Kidney epithelial cell (primary cell): Measurements from ENCODE around the gene APBB2. TPM values are rescaled to one million over a fixed set of nuclear protein-coding genes. Genes with fewer than 3 reads are reported as not detected.

ENCODE experiments used
- DNase-seq: peaks from one replicate; pipeline ENCODE4 v3.0.0-alpha.2; 2010; ENCODE audit warnings: low read depth
- H3K27me3 ChIP-seq: 2 replicates; pipeline ENCODE4 v1.6.0; 2011; ENCODE audit warnings: low read length; ENCODE audit not compliant: control insufficient read depth, insufficient read depth
- H3K36me3 ChIP-seq: 2 replicates; pipeline ENCODE4 v1.5.1; 2011; ENCODE audit warnings: low read length; ENCODE audit not compliant: control insufficient read depth, insufficient read depth
- H3K4me3 ChIP-seq: 2 replicates; pipeline ENCODE4 v1.5.1; 2011; ENCODE audit warnings: low read depth, mild to moderate bottlenecking, control low read depth, low read length
- total RNA-seq: library from RNA; depleted of rRNA; stranded (reverse); fragments of >200 nt; gene quantifications from 2 replicates; pipeline ENCODE4 v1.2.3, GENCODE V29; 2015
- TF ChIP-seq, protein P1 (sequence below): IDR thresholded peaks from 2 replicates; pipeline ENCODE4 v1.5.1; 2011; ENCODE audit warnings: mild to moderate bottlenecking, moderate library complexity, low read length, control low read depth, inconsistent platforms; ENCODE audit not compliant: insufficient read depth, poor library complexity, severe bottlenecking

The APBB2 gene
- total RNA-seq, 1 donor from 2014 or later = 52.0 TPM

DNA sequence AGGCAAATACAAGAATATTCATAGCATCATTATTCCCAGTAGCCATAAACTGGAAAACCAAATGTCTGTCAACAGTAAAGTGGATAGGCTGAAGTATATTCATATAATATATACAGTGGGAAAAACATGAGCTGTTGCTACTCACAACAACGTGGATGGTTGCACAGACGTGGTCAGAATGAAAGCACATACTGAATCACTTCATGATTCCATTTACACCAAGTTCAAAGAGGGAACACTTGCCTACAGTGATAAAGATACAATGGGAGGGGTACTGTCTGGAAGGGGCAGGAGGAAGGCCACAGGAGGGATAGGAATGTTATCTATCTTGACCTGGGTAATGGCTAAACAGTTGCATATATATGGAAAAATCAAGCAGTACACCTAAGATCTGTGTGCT, 25.3 kb downstream of the APBB2 start:
- Histone ChIP-seq H3K27me3 (no peaks in the 10 kb centered on the region), H3K4me3 (no peak overlapping the region), H3K36me3 (no peaks in the 10 kb centered on the region)
- TF ChIP-seq, protein P1, sequence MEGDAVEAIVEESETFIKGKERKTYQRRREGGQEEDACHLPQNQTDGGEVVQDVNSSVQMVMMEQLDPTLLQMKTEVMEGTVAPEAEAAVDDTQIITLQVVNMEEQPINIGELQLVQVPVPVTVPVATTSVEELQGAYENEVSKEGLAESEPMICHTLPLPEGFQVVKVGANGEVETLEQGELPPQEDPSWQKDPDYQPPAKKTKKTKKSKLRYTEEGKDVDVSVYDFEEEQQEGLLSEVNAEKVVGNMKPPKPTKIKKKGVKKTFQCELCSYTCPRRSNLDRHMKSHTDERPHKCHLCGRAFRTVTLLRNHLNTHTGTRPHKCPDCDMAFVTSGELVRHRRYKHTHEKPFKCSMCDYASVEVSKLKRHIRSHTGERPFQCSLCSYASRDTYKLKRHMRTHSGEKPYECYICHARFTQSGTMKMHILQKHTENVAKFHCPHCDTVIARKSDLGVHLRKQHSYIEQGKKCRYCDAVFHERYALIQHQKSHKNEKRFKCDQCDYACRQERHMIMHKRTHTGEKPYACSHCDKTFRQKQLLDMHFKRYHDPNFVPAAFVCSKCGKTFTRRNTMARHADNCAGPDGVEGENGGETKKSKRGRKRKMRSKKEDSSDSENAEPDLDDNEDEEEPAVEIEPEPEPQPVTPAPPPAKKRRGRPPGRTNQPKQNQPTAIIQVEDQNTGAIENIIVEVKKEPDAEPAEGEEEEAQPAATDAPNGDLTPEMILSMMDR = no peak
- no peak for DNase-seq

DNA sequence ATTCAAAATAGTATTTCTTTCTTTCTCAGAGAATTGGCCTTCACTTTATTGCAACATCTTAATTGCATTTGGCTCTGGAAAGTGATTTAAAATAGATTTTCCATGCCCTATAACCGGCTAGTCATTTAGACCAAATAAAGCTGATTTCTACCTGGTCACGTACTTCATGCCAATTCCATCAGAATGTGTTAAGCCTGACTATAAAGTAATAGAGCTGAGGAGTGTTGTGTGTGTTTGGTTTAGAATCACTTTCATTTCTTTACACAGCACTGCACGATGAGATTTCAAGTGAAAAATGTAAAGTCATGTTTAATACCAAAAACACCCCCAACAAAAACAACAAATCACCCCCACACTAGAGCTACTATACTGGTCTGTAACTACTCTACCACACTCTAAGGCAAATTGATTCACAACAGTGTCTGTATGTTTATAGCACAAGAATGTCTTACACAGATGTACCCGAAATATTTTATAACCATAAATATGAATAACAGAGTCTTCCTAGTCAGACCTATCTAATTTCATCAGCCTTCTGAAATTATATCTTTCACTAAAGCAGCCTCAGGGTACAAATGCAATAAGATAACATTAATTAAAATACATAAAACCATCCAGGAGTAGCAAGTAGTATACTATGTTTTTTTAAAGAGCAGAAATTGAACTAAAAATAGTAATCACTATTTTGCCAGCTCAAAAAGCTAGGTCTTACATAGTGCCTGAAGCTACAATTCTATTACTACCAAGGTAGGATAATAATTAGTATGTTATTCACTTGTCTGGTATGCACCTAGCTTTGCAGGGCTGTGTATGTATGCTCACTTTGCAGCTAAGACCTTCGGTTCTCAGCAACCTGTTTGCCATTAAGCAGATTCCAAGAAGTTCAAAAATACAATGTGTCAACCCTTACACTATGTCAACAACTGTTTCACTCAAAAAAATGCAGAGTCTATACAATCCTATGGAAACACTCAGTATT, 28.4 kb downstream of the APBB2 start:
- DNase-seq = peak; percentile 77

DNA sequence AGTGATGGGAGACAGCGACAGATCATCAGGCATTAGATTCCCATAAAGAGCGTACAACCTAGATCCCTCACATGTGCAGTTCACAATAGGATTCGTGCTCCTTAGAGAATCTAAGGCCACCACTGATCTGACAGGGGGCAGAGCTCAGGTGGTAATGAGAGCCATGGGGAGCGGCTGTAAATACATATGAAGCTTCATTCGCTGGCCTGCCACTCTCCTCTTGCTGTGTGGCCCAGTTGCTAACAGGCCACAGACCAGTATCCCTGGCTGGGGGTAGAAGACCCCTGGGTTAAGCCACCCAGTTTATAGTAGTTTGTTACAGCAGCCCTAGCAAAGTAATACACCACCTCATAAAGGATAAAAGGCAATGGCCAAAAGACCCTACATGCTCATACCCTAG, 30.3 kb downstream of the APBB2 start:
- no peak overlapping the region for H3K4me3 ChIP-seq
- DNase-seq = no peak
- TF ChIP-seq, protein P1 = no peak
- H3K36me3 ChIP-seq = no peaks in the 10 kb centered on the region
- H3K27me3 ChIP-seq = no peaks in the 10 kb centered on the region

More for the DNA sequence above, 28.4 kb downstream of the APBB2 start:
- TF ChIP-seq, protein P1 = no peak
- H3K4me3 ChIP-seq = no peak overlapping the region
- no peaks in the 10 kb centered on the region for H3K27me3 ChIP-seq
- no peaks in the 10 kb centered on the region for H3K36me3 ChIP-seq

DNA sequence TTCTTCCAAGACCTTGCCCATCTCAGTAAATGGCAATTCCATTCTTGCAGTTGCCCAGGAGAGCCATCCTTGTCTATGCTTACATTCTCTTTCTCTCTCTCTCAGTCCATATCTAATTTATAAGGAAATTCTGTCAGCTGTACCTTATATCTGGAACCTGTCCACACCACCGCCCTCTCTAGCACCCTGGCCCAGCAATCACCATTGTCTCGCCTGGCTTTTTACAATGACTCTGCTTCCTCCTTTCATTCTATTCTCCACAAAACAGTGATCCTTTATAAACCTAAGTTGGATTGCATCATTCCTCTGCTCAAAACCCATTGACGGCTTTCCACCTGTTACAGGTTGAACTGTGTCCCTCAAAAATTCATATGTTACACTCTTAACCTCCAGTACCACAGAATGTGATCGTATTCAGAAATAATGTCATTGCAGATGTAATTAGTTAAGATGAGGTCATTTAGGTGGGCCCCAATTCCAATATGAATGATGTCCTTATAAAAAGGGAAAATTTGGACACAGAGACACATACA, 31.3 kb downstream of the APBB2 start:
- H3K27me3 ChIP-seq = no peaks in the 10 kb centered on the region
- TF ChIP-seq, protein P1 = no peak
- no peak overlapping the region for H3K4me3 ChIP-seq
- no peak for DNase-seq
- H3K36me3 ChIP-seq = no peaks in the 10 kb centered on the region

DNA sequence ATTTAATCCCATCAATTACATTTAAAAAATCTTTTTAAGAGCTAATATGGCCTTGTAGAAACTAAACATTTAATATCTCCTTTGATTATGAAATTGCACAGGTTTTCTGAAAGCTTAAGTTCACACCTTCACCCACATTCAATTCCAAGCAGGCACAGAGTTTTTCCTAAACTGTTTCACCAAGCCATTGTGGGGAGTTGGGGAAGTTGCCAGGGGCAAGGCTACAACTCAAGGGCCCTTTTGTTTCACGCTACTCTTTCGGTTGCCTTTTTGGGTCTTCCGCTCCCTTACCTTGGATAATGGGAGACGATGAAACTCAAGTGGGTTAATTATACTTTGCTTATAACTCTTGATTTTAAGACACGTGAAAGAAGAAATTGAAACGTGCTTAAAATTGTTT, 33.3 kb downstream of the APBB2 start:
- H3K36me3 ChIP-seq = no peaks in the 10 kb centered on the region
- H3K4me3 ChIP-seq = no peak overlapping the region
- TF ChIP-seq, protein P1 = no peak
- no peaks in the 10 kb centered on the region for H3K27me3 ChIP-seq
- no peak for DNase-seq
